Sigmoid colon (tissue), 4 donors: ENCODE measurements around the gene SIRT5.

Experiments
- POLR2A ChIP-seq, 2 donors: fragments of 450-650 bp; IDR thresholded peaks; one replicate each; pipeline ENCODE4 v1.6.1; 2016; ENCODE audit warnings: antibody characterized with exemption in 2 of 2, mild to moderate bottlenecking in 2 of 2, moderate library complexity in 2 of 2
- POLR2AphosphoS5 ChIP-seq, 4 donors: sonication (generic); formaldehyde crosslinking; IDR thresholded peaks; one replicate each; pipeline ENCODE4 v1.6.1; 2017; ENCODE audit warnings: antibody characterized with exemption in 4 of 4
- TF ChIP-seq, protein P1 (sequence below), 4 experiments: fragments of 450-650 bp in 3 of 4; fragments of 200-600 bp in 1 of 4; IDR thresholded peaks; one replicate each; pipeline ENCODE4 v1.5.1; 2016 to 2019; ENCODE audit warnings: antibody characterized with exemption in 4 of 4, mild to moderate bottlenecking in 3 of 4, moderate library complexity in 2 of 4

DNA sequence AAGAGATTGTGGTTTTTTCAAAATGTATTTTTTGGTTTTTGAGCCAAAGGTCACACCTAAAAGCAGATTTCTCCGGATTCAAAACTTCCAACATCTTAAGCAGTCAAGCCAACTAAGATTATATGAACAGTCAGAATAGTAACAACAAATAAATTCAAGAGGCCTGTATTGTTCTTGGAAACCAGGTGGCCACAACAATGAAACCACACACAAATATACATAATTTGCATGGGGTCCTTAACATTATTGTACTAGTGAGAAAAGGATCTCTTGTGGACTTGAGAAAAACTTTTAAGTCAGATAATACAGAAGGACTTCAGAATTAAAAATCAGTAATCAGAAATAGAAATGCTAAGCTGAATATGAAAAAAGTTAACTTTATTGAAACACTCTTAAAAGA is 81.3 kb downstream of the SIRT5 start:
- TF ChIP-seq, protein P1, sequence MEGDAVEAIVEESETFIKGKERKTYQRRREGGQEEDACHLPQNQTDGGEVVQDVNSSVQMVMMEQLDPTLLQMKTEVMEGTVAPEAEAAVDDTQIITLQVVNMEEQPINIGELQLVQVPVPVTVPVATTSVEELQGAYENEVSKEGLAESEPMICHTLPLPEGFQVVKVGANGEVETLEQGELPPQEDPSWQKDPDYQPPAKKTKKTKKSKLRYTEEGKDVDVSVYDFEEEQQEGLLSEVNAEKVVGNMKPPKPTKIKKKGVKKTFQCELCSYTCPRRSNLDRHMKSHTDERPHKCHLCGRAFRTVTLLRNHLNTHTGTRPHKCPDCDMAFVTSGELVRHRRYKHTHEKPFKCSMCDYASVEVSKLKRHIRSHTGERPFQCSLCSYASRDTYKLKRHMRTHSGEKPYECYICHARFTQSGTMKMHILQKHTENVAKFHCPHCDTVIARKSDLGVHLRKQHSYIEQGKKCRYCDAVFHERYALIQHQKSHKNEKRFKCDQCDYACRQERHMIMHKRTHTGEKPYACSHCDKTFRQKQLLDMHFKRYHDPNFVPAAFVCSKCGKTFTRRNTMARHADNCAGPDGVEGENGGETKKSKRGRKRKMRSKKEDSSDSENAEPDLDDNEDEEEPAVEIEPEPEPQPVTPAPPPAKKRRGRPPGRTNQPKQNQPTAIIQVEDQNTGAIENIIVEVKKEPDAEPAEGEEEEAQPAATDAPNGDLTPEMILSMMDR (IDR thresholded peaks at IDR 0.05) = no peak
- TF ChIP-seq POLR2AphosphoS5 (IDR thresholded peaks at IDR 0.05) (no peak), POLR2A (IDR thresholded peaks at IDR 0.05) (no peak)
